H1 (cell line): ENCODE data around the gene MYL6B. TPM values are rescaled to one million over a fixed set of nuclear protein-coding genes. Genes with fewer than 3 reads are reported as not detected.

Experiments
- CTCF ChIA-PET: fragments of 300-600 bp; sonication (Branson Sonifier 250); formaldehyde crosslinking; loops from one replicate; lab custom pipeline; 2021; ENCODE audit not compliant: partially characterized antibody; lab: Charles Lee
- POLR2A ChIA-PET: fragments of 300-600 bp; sonication (Branson Sonifier 250); formaldehyde crosslinking; loops from one replicate; lab custom pipeline; 2021; ENCODE audit warnings: inconsistent platforms; ENCODE audit not compliant: partially characterized antibody; lab: Charles Lee
- DNase-seq, 2 experiments: peaks; one replicate each; pipeline versions ENCODE4 v3.0.0 to v3.0.0-alpha.2; 2010 to 2022; ENCODE audit warnings: low spot score in 2 of 2, low read depth in 1 of 2, mixed read lengths in 1 of 2
- FAIRE-seq: peaks from 2 replicates; lab custom pipeline; 2011; peaks lifted over from hg19 to GRCh38; lab: Jason Lieb, UNC
- H2AFZ ChIP-seq: 2 replicates; pipeline ENCODE4 v1.8.1; 2012; ENCODE audit warnings: low read length, inconsistent platforms
- H2AK5ac ChIP-seq: 2 replicates; pipeline ENCODE4 v1.6.1; 2013; ENCODE audit warnings: low read depth, low read length
- H2BK120ac ChIP-seq: replicated peaks from 2 replicates; pipeline ENCODE3; 2013; ENCODE audit warnings: low read depth, low read length, inconsistent platforms
- H2BK12ac ChIP-seq: 2 replicates; pipeline ENCODE4 v1.6.1; 2013; ENCODE audit warnings: low read depth, low read length
- H2BK15ac ChIP-seq: 2 replicates; pipeline ENCODE4 v1.6.1; 2013; ENCODE audit warnings: low read length
- H2BK20ac ChIP-seq: 2 replicates; pipeline ENCODE4 v1.6.1; 2013; ENCODE audit warnings: low read length
- H2BK5ac ChIP-seq: 2 replicates; pipeline ENCODE4 v1.6.1; 2013; ENCODE audit warnings: low read depth, low read length
- H3K14ac ChIP-seq: 2 replicates; pipeline ENCODE4 v1.6.1; 2013; ENCODE audit warnings: inconsistent platforms; ENCODE audit not compliant: insufficient read length
- H3K18ac ChIP-seq: 2 replicates; pipeline ENCODE4 v1.6.1; 2013; ENCODE audit warnings: low read length; ENCODE audit errors: extremely low read depth
- H3K23ac ChIP-seq: 2 replicates; pipeline ENCODE4 v1.6.1; 2013; ENCODE audit warnings: inconsistent platforms; ENCODE audit not compliant: insufficient read length
- H3K23me2 ChIP-seq: 2 replicates; pipeline ENCODE4 v1.6.1; 2013; ENCODE audit warnings: low read depth, low read length
- H3K27ac ChIP-seq: 2 replicates; pipeline ENCODE4 v1.6.1; 2011; ENCODE audit warnings: low read depth, low read length, inconsistent platforms
- H3K27me3 ChIP-seq, 4 experiments: replicated peaks in 1 of 4; 1 replicate in 1 of 4; 2 replicates in 3 of 4; pipeline versions ENCODE4 v1.6.1 to v1.8.1; 2011 to 2013; ENCODE audit warnings: low read length in 3 of 4, mild to moderate bottlenecking in 3 of 4, inconsistent platforms in 2 of 4, mixed read lengths in 2 of 4, moderate library complexity in 1 of 4; ENCODE audit not compliant: control insufficient read depth in 3 of 4, insufficient read depth in 3 of 4; ENCODE audit errors: extremely low read depth in 1 of 4
- H3K36me3 ChIP-seq, 4 experiments: 2 replicates each; pipeline versions ENCODE4 v1.6.1 to v1.8.1; 2011 to 2013; ENCODE audit warnings: mild to moderate bottlenecking in 4 of 4, low read length in 3 of 4, moderate library complexity in 2 of 4, control low read depth in 1 of 4, inconsistent platforms in 1 of 4; ENCODE audit not compliant: insufficient read depth in 4 of 4, control insufficient read depth in 2 of 4
- H3K4ac ChIP-seq: replicated peaks from 2 replicates; pipeline ENCODE3; 2013; ENCODE audit warnings: low read length, low read depth, mixed read lengths, inconsistent platforms; ENCODE audit not compliant: insufficient read length
- H3K4me1 ChIP-seq, 4 experiments: replicated peaks in 1 of 4; 1 replicate in 1 of 4; 2 replicates in 3 of 4; pipeline versions ENCODE4 v1.6.1 to v1.8.1; 2011 to 2013; ENCODE audit warnings: low read length in 3 of 4, inconsistent platforms in 2 of 4, mixed read lengths in 1 of 4; ENCODE audit not compliant: insufficient read depth in 4 of 4, control insufficient read depth in 3 of 4
- H3K4me2 ChIP-seq, 2 experiments: 2 replicates each; pipeline versions ENCODE4 v1.6.1 to v1.8.1; 2011 to 2013; ENCODE audit warnings: low read depth in 2 of 2, low read length in 2 of 2, control low read depth in 1 of 2, inconsistent platforms in 1 of 2, mild to moderate bottlenecking in 1 of 2; ENCODE audit not compliant: insufficient read depth in 1 of 2
- H3K4me3 ChIP-seq, 4 experiments: fragments of 200-600, 300-600 bp in 1 of 4; sonication (generic), shearing (Covaris generic), sonication (Bioruptor Twin) in 1 of 4; 2 replicates each; pipeline versions ENCODE4 v1.5.1 to v1.8.1; 2011 to 2016; ENCODE audit warnings: low read length in 4 of 4, low read depth in 3 of 4, control low read depth in 2 of 4, inconsistent platforms in 2 of 4, mild to moderate bottlenecking in 2 of 4, mixed read lengths in 1 of 4, moderate library complexity in 1 of 4; ENCODE audit not compliant: insufficient read depth in 2 of 4; ENCODE audit errors: extremely low read depth in 1 of 4
- H3K56ac ChIP-seq: replicated peaks from 2 replicates; pipeline ENCODE3; 2013; ENCODE audit warnings: low read depth, mild to moderate bottlenecking, mixed read lengths, low read length, inconsistent platforms; ENCODE audit not compliant: insufficient read length
- H3K79me1 ChIP-seq: 2 replicates; pipeline ENCODE4 v1.6.1; 2013; ENCODE audit warnings: low read depth, low read length, control low read depth
- H3K79me2 ChIP-seq, 2 experiments: 2 replicates each; pipeline versions ENCODE4 v1.6.1 to v1.8.1; 2012 to 2013; ENCODE audit warnings: low read length in 2 of 2, mild to moderate bottlenecking in 2 of 2, inconsistent platforms in 1 of 2; ENCODE audit not compliant: insufficient read depth in 2 of 2, control insufficient read depth in 1 of 2
- H3K9ac ChIP-seq, 4 experiments: replicated peaks in 1 of 4; 1 replicate in 1 of 4; 2 replicates in 3 of 4; pipeline versions ENCODE4 v1.6.1 to v1.8.1; 2011 to 2013; ENCODE audit warnings: low read depth in 3 of 4, low read length in 3 of 4, control low read depth in 2 of 4, mild to moderate bottlenecking in 2 of 4, moderate library complexity in 2 of 4, inconsistent platforms in 1 of 4; ENCODE audit errors: extremely low read depth in 1 of 4
- H3K9me3 ChIP-seq, 2 experiments: 2 replicates each; pipeline versions ENCODE4 v1.6.1 to v1.8.1; 2012 to 2013; ENCODE audit warnings: mild to moderate bottlenecking in 2 of 2, moderate library complexity in 2 of 2, control low read depth in 1 of 2, inconsistent platforms in 1 of 2, low read depth in 1 of 2, low read length in 1 of 2, mixed read lengths in 1 of 2; ENCODE audit not compliant: insufficient read depth in 2 of 2
- H4K20me1 ChIP-seq, 2 experiments: replicated peaks in 1 of 2; 2 replicates each; pipeline versions ENCODE3 to v1.8.1; 2011 to 2013; ENCODE audit warnings: inconsistent platforms in 2 of 2, low read length in 2 of 2, mild to moderate bottlenecking in 1 of 2; ENCODE audit not compliant: insufficient read depth in 2 of 2, control insufficient read depth in 1 of 2
- H4K5ac ChIP-seq: 2 replicates; pipeline ENCODE4 v1.6.1; 2013; ENCODE audit warnings: low read length, low read depth, mixed read lengths, inconsistent platforms; ENCODE audit not compliant: insufficient read length
- H4K8ac ChIP-seq: 2 replicates; pipeline ENCODE4 v1.8.0; 2013; ENCODE audit warnings: mild to moderate bottlenecking, moderate library complexity, low read length, inconsistent platforms; ENCODE audit not compliant: insufficient read depth; ENCODE audit errors: extremely low read depth
- H4K91ac ChIP-seq: replicated peaks from 2 replicates; pipeline ENCODE3; 2013; ENCODE audit warnings: low read length, mixed read lengths, inconsistent platforms; ENCODE audit not compliant: insufficient read length
- BRCA1 ChIP-seq: IDR thresholded peaks from 2 replicates; pipeline ENCODE4 v1.6.1; 2012; ENCODE audit warnings: low read depth, low read length, improper control_type of control experiment
- CREB1 ChIP-seq: IDR thresholded peaks from 2 replicates; pipeline ENCODE4 v1.6.1; 2012; ENCODE audit warnings: inconsistent platforms
- E2F6 ChIP-seq: IDR thresholded peaks from 2 replicates; pipeline ENCODE4 v1.6.1; 2012; ENCODE audit warnings: inconsistent platforms
- HDAC2 ChIP-seq, 2 experiments: fragments of 300-600 bp in 1 of 2; sonication (generic) in 1 of 2; IDR thresholded peaks; 2 replicates each; pipeline ENCODE4 v1.6.1; 2011 to 2012; ENCODE audit warnings: low read depth in 2 of 2, low read length in 2 of 2, mild to moderate bottlenecking in 2 of 2, moderate library complexity in 2 of 2, borderline replicate concordance in 1 of 2, inconsistent platforms in 1 of 2
- KDM4A ChIP-seq: IDR thresholded peaks from one replicate; pipeline ENCODE4 v1.7.1; 2012; ENCODE audit warnings: low read depth, mild to moderate bottlenecking, moderate library complexity, low read length, inconsistent platforms; ENCODE audit not compliant: severe bottlenecking
- NANOG ChIP-seq: IDR thresholded peaks from 2 replicates; pipeline ENCODE4 v1.6.1; 2011; ENCODE audit warnings: low read length, low read depth, mild to moderate bottlenecking, inconsistent platforms; ENCODE audit not compliant: insufficient read depth, poor library complexity, severe bottlenecking
- POU5F1 ChIP-seq: IDR thresholded peaks from 2 replicates; pipeline ENCODE4 v1.6.1; 2011; ENCODE audit warnings: low read depth, mild to moderate bottlenecking, low read length, moderate library complexity
- SAP30 ChIP-seq: fragments of 300-600 bp; sonication (generic); IDR thresholded peaks from 2 replicates; pipeline ENCODE4 v1.7.1; 2012; ENCODE audit warnings: low read length, moderate library complexity, mild to moderate bottlenecking, inconsistent platforms; ENCODE audit not compliant: insufficient read depth, insufficient replicate concordance
- SP1 ChIP-seq: IDR thresholded peaks from 2 replicates; pipeline ENCODE4 v1.6.1; 2011; ENCODE audit warnings: low read depth, low read length
- SRF ChIP-seq: IDR thresholded peaks from 2 replicates; pipeline ENCODE4 v1.6.1; 2011; ENCODE audit warnings: mild to moderate bottlenecking, low read depth, low read length, moderate library complexity
- SUZ12 ChIP-seq: fragments of 200-600 bp; sonication (generic); IDR thresholded peaks from 2 replicates; pipeline ENCODE4 v1.6.1; 2012; ENCODE audit warnings: mild to moderate bottlenecking, inconsistent platforms, low read length, moderate library complexity, mixed read lengths
- YY1 ChIP-seq: IDR thresholded peaks from 2 replicates; pipeline ENCODE4 v1.6.1; 2011; ENCODE audit warnings: low read depth, mild to moderate bottlenecking, low read length
- polyA plus RNA-seq, 7 experiments: library from polyadenylated mRNA; depleted of rRNA in 3 of 7; stranded (reverse) in 5 of 7; unstranded in 2 of 7; fragments of >200 nt in 5 of 7; fragments of 200-250 nt in 2 of 7; gene quantifications; 1 replicate in 5 of 7; 2 replicates in 1 of 7; 4 replicates in 1 of 7; pipeline versions ENCODE4 v1.2.1 to v1.2.3, GENCODE V29; 2011 to 2013; ENCODE audit warnings: missing spikeins in 2 of 7, mixed read lengths in 2 of 7
- total RNA-seq: library from RNA; stranded (reverse); fragmentation: NEBNext Ultra II Directional; extraction: Animal tissue kit (Norgen Biotek cat#: 25700); gene quantifications from 2 replicates; pipeline ENCODE4 v1.2.1, GENCODE V29; 2021

MYL6B gene
- total and polyA plus RNA-seq, 2 of the 8 experiments (the other 6 are each of a cell fraction or from before 2014, with no cell fraction given): 163 to 202 TPM

GRCh38 chr12:56205445-56205844 lies 53.1 kb downstream of the MYL6B start:
- Histone ChIP-seq H4K20me1 (no peaks in the 10 kb centered on the region), H2AK5ac (no peak overlapping the region), H3K14ac (no peak overlapping the region), H4K8ac (no peak overlapping the region), H3K4me2 (no peak overlapping the region), H4K5ac (no peak overlapping the region), H2BK120ac (no peak overlapping the region), H3K9me3 (no peaks in the 10 kb centered on the region), H2BK20ac (no peak overlapping the region), H3K4me1 (no peaks in the 10 kb centered on the region), H3K23me2 (no peaks in the 10 kb centered on the region), H3K4ac (no peak overlapping the region), H2AFZ (no peak overlapping the region), H3K79me2 (no peaks in the 10 kb centered on the region), H3K56ac (no peak overlapping the region), H3K4me3 (no peak overlapping the region), H3K18ac (no peak overlapping the region), H4K91ac (no peak overlapping the region), H2BK5ac (no peak overlapping the region), H2BK15ac (no peak overlapping the region), H2BK12ac (no peak overlapping the region), H3K27ac (no peak overlapping the region), H3K23ac (no peak overlapping the region), H3K36me3 (peaks cover 22 to 46% (median 35%) of the 10 kb centered on the region in 4 experiments), H3K79me1 (no peaks in the 10 kb centered on the region), H3K9ac (no peak overlapping the region), H3K27me3 (no peaks in the 10 kb centered on the region)
- DNase-seq: no peak
- TF ChIP-seq KDM4A: no peak
- TF ChIP-seq YY1: no peak
- no peak for TF ChIP-seq HDAC2 (IDR thresholded peaks at IDR 0.05; ENCODE audit: borderline replicate concordance in 1 of 2, low read depth in 2 of 2, low read length in 2 of 2)
- no peak for TF ChIP-seq SRF
- TF ChIP-seq POU5F1: no peak
- TF ChIP-seq NANOG: no peak
- TF ChIP-seq SAP30: no peak
- no peak for TF ChIP-seq BRCA1
- TF ChIP-seq SUZ12: no peak
- TF ChIP-seq CREB1: no peak
- TF ChIP-seq E2F6: no peak
- TF ChIP-seq SP1: no peak
- ChIA-PET CTCF (interaction anchor here (0.9 to 12.3 kb wide), 17 partner anchors 9 to 156 kb away, joined by 3 to 111 read pairs (median 4); partner anchors contain the start of genes ANKRD52, MYL6B, RNF41 and SLC39A5), POLR2A (interaction anchor here (0.7 to 17.4 kb wide), 10 partner anchors 9 to 88 kb away, joined by 3 to 203 read pairs (median 10); partner anchors contain the start of genes ANKRD52, MYL6, RNF41 and SMARCC2)
- no peak for FAIRE-seq
